Peyer's patch (tissue), 4 donors: Measurements from ENCODE around the gene ALKBH3. TPM values are rescaled to one million over a fixed set of nuclear protein-coding genes. Genes with fewer than 3 reads are reported as not detected.

Experiments
- DNase-seq, 3 donors: peaks; one replicate each; pipeline ENCODE4 v3.0.0-alpha.2; 2017 to 2019
- H3K27ac ChIP-seq, 4 donors: fragments of 200-600 bp; sonication (generic); one replicate each; pipeline ENCODE4 v1.5.1; 2016 to 2019
- H3K27me3 ChIP-seq, 2 donors: fragments of 200-600 bp; sonication (generic); one replicate each; pipeline ENCODE4 v1.5.1; 2019
- H3K36me3 ChIP-seq, 3 donors: fragments of 200-600 bp; sonication (generic); one replicate each; pipeline ENCODE4 v1.5.1; 2016 to 2019
- H3K4me1 ChIP-seq, 4 donors: fragments of 200-600 bp; sonication (generic); one replicate each; pipeline ENCODE4 v1.5.1; 2016 to 2019
- H3K4me3 ChIP-seq, 4 donors: fragments of 200-600 bp; sonication (generic); 1 replicate in 3 of 4; 2 replicates in 1 of 4; pipeline ENCODE4 v1.5.1; 2016 to 2019; ENCODE audit warnings: mild to moderate bottlenecking in 1 of 4
- H3K9me3 ChIP-seq, 4 donors: fragments of 200-600 bp; sonication (generic); one replicate each; pipeline ENCODE4 v1.5.1; 2016 to 2019; ENCODE audit warnings: mild to moderate bottlenecking in 1 of 4
- POLR2A ChIP-seq, 2 donors: fragments of 450-650 bp; IDR thresholded peaks; one replicate each; pipeline ENCODE4 v1.5.1; 2017; ENCODE audit warnings: antibody characterized with exemption in 2 of 2, mild to moderate bottlenecking in 2 of 2, moderate library complexity in 2 of 2
- total RNA-seq, 4 donors: library from RNA; depleted of rRNA; stranded (reverse); fragments of >200 nt; gene quantifications; one replicate each; pipeline ENCODE4 v1.1.0, GENCODE V29; 2016
- TF ChIP-seq, protein P1 (sequence below), 6 experiments: fragments of 450-650 bp in 4 of 6; fragments of 200-600 bp in 2 of 6; sonication (generic) in 1 of 6; IDR thresholded peaks; one replicate each; pipeline ENCODE4 v1.5.1; 2017 to 2019; ENCODE audit warnings: antibody characterized with exemption in 6 of 6, mild to moderate bottlenecking in 3 of 6, moderate library complexity in 1 of 6

Gene ALKBH3
- total RNA-seq, 4 donors from 2014 or later: 24.4 to 83.3 (median 28.2) TPM

DNA sequence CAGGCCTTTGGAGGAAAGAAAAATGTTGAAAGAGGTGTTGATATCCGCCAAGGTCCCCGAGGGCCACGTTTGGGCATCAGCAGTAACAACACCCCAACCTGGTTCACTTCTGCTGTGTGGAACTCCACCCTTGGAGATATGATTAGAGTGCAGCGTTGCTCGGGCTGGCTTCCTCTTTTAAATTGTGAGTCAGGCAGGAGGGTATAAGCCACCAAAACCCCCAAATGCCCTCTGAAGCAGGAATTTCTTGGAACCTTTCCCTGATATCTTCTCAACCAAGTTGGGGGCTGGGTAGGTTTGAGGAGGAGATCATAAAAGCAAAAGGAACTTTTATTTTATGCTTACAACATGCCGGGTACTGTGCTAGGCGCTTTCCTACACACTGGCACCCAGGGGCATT lies 55.4 kb downstream of the ALKBH3 start:
- H3K27ac ChIP-seq: no peak overlapping the region
- H3K27me3 ChIP-seq: no peaks in the 10 kb centered on the region
- no peak for DNase-seq
- no peaks in the 10 kb centered on the region for H3K36me3 ChIP-seq
- peaks cover 0 to 4% (median 0%) of the 10 kb centered on the region in 4 donors for H3K4me1 ChIP-seq
- H3K9me3 ChIP-seq: no peaks in the 10 kb centered on the region
- TF ChIP-seq, protein P1, sequence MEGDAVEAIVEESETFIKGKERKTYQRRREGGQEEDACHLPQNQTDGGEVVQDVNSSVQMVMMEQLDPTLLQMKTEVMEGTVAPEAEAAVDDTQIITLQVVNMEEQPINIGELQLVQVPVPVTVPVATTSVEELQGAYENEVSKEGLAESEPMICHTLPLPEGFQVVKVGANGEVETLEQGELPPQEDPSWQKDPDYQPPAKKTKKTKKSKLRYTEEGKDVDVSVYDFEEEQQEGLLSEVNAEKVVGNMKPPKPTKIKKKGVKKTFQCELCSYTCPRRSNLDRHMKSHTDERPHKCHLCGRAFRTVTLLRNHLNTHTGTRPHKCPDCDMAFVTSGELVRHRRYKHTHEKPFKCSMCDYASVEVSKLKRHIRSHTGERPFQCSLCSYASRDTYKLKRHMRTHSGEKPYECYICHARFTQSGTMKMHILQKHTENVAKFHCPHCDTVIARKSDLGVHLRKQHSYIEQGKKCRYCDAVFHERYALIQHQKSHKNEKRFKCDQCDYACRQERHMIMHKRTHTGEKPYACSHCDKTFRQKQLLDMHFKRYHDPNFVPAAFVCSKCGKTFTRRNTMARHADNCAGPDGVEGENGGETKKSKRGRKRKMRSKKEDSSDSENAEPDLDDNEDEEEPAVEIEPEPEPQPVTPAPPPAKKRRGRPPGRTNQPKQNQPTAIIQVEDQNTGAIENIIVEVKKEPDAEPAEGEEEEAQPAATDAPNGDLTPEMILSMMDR (IDR thresholded peaks at IDR 0.05): no peak
- no peak for TF ChIP-seq POLR2A (IDR thresholded peaks at IDR 0.05)
- H3K4me3 ChIP-seq: no peak overlapping the region

DNA sequence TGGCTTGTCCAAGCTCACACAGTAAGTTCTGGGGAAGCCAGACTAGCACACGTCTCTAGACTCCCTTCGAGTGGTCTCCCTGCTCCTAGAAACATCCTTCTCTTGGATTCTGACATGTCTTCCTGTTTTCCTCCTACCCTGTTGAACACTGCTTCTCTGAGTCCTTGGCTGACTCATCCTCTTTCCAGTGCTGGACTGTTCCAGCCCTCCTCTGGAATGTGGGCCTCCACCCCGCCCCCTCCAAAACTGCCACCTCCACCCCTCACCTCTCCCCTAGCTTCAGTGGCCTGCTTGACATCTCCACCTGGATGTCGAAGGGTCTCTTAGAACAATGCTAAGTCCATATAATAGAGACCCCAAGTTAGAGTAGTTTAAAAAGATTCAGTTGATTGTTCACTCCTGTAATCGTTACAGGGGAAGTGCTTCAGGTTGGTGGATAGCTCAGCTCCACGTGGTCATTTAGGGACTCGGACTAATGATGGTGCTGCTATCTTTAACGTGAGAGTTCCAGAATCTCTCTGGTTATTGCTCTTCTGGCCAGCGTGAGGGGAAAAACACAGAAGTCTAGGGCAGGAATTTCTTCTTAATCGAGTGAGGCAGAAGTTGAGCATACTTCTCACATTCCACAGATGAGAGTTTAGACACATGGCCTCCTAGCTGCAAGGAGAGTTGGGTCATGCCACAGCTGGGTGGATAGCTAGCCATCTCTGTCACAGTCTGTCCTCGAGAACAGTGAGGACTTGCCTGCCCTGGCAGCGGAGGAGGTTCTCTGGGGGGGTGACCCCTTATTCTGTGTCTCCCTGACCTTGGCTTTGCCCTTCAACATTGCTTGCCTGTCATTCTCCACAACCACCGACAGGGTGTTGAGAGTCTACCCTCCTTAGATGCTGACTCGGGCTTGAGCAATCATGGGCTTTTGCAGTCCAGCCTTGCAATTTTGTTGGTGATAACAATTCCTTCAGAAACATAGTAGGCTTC lies 57.1 kb downstream of the ALKBH3 start:
- TF ChIP-seq, protein P1 (IDR thresholded peaks at IDR 0.05): no peak
- TF ChIP-seq POLR2A (IDR thresholded peaks at IDR 0.05): no peak
- no peak overlapping the region for H3K4me3 ChIP-seq
- no peaks in the 10 kb centered on the region for H3K9me3 ChIP-seq
- no peak for DNase-seq
- no peaks in the 10 kb centered on the region for H3K36me3 ChIP-seq
- H3K27ac ChIP-seq: peak overlapping the region in 2 of 4 donors; percentile 42 to 65
- no peaks in the 10 kb centered on the region for H3K27me3 ChIP-seq
- H3K4me1 ChIP-seq: peaks cover 0 to 10% (median 1%) of the 10 kb centered on the region in 4 donors

DNA sequence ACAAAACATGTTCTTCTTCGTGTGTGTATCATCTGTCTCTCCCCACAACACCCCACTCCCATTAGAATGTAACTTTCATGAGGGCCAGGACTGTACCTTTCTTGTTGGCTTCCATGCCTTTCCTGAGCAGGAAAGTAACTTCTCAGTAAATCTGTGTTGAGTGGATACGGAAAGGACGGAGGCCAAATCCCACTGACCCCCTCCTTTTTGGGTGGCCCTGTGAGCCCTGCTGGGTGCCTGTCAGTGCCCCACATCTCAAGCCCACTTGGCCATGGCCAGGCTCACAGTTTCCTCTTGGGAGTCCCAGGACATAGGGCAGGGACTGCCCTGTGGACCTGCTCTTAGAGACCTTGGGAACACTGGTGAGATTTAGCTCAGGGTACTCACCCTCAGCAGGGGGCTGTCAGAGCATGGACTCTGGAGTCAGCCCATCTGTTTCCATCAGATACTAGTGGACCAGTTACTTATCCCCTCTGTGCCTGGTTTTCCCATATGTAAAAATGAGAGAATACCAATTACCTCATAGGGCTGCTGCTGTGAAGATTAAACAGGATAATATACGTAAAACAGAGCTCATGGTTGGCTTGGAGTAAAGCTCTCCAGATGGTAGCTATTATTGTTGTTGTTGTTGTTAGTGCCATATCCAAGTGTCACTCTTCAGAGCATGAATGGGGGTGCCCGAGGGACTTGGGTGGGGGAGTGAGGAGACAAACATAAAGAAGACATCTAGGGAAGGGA lies 60.8 kb downstream of the ALKBH3 start:
- no peak for DNase-seq
- no peak for TF ChIP-seq POLR2A (IDR thresholded peaks at IDR 0.05)
- TF ChIP-seq, protein P1 (IDR thresholded peaks at IDR 0.05): no peak
- H3K4me3 ChIP-seq: peak overlapping the region in 2 of 4 donors; percentile 58 to 70
- no peaks in the 10 kb centered on the region for H3K36me3 ChIP-seq
- H3K9me3 ChIP-seq: no peaks in the 10 kb centered on the region
- peak overlapping the region; percentile 46 to 93 (median 82) for H3K27ac ChIP-seq
- peaks cover 0 to 28% (median 1%) of the 10 kb centered on the region in 4 donors for H3K4me1 ChIP-seq
- peaks cover 0 to 17% of the 10 kb centered on the region in 2 donors for H3K27me3 ChIP-seq

DNA sequence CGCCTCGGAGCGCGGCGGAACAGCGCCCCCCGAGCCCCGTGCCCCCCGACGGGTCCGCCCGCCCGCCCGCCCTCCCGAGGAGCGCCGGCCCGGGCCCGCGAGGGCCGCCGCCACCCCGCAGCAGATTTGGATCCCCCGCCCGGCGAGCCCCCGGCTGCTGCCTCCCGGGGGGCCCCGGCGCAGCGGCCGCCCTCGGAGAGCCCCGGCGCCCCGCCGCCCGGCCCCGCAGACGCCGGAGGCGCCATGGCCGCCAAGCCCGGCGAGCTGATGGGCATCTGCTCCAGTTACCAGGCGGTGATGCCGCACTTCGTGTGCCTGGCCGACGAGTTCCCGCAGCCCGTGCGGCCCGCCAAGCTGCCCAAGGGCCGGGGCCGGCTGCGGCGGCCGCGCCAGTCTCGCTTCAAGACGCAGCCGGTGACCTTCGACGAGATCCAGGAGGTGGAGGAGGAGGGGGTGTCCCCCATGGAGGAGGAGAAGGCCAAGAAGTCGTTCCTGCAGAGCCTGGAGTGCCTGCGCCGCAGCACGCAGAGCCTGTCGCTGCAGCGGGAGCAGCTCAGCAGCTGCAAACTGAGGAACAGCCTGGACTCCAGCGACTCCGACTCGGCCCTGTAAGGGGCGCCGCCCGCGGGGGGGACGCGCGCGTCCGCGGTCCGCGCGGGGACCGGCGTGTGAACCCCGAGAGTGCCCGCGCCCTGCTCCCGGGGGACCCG lies 62.2 kb downstream of the ALKBH3 start:
- Histone ChIP-seq H3K9me3 (no peaks in the 10 kb centered on the region), H3K27me3 (peaks cover 0 to 17% of the 10 kb centered on the region in 2 donors), H3K4me3 (peak overlapping the region; percentile 42 to 70 (median 54)), H3K27ac (peak overlapping the region; percentile 54 to 93 (median 82)), H3K4me1 (peaks cover 0 to 28% (median 1%) of the 10 kb centered on the region in 4 donors), H3K36me3 (no peaks in the 10 kb centered on the region)
- peak in 1 of 3 donors; percentile 45 for DNase-seq
- TF ChIP-seq, protein P1 (IDR thresholded peaks at IDR 0.05): no peak
- no peak for TF ChIP-seq POLR2A (IDR thresholded peaks at IDR 0.05)

DNA sequence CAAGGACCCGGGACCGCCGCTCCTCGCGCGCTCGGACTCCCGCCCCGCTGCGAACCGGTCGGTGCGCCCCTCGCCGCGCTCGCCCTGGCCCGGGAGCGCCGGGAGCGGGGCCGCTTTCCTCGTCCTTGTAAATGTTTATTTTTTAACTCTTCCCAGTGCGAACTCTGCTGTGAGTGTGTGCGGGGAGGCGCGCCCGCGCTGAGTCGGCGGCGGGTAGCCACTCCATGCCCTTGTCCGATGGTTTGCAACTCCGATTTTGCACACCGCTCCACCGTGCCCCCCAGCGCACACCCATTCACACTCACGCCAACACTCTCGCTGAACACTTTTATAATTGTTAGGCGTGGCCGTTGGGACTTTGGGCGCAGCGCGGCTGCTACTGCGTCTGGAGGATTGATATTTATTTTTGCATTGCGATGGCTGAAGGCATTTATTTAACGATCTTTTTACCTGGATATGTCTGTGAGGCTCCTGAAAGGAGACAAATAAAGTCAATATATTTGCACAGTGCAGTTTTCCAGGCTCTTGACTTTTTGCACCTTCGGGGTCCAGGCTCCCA lies 62.8 kb downstream of the ALKBH3 start:
- peak in 1 of 3 donors; percentile 41 for DNase-seq
- Histone ChIP-seq H3K27ac (peak overlapping the region; percentile 54 to 93 (median 82)), H3K4me1 (peaks cover 0 to 28% (median 1%) of the 10 kb centered on the region in 4 donors), H3K27me3 (peaks cover 0 to 17% of the 10 kb centered on the region in 2 donors), H3K36me3 (no peaks in the 10 kb centered on the region), H3K4me3 (peak overlapping the region; percentile 42 to 70 (median 54)), H3K9me3 (no peaks in the 10 kb centered on the region)
- no peak for TF ChIP-seq POLR2A (IDR thresholded peaks at IDR 0.05)
- TF ChIP-seq, protein P1 (IDR thresholded peaks at IDR 0.05): no peak
